Liver (tissue), 9 donors: ENCODE data around the gene LRIT2. TPM values are rescaled to one million over a fixed set of nuclear protein-coding genes. Genes with fewer than 3 reads are reported as not detected.

Experiments
- DNase-seq: peaks from one replicate; pipeline ENCODE4 v3.0.0-alpha.2; 2017; ENCODE audit warnings: low spot score
- H3K27ac ChIP-seq, 2 donors: one replicate each; pipeline ENCODE4 v1.7.0; 2013; ENCODE audit warnings: inconsistent platforms in 2 of 2, low read length in 2 of 2, control low read depth in 1 of 2, low read depth in 1 of 2, mild to moderate bottlenecking in 1 of 2
- H3K27me3 ChIP-seq, 4 donors: one replicate each; pipeline versions ENCODE4 v1.6.1 to v1.7.0; 2013; ENCODE audit warnings: low read length in 3 of 4, inconsistent platforms in 1 of 4, mild to moderate bottlenecking in 1 of 4, moderate library complexity in 1 of 4; ENCODE audit not compliant: control insufficient read depth in 4 of 4, insufficient read depth in 4 of 4
- H3K36me3 ChIP-seq, 4 donors: one replicate each; pipeline versions ENCODE4 v1.6.1 to v1.7.0; 2013; ENCODE audit warnings: low read length in 3 of 4, mild to moderate bottlenecking in 3 of 4, low read depth in 1 of 4, moderate library complexity in 1 of 4; ENCODE audit not compliant: control insufficient read depth in 4 of 4, insufficient read depth in 3 of 4
- H3K4me1 ChIP-seq, 4 donors: one replicate each; pipeline versions ENCODE4 v1.6.1 to v1.7.0; 2013; ENCODE audit warnings: low read length in 3 of 4, mild to moderate bottlenecking in 3 of 4, moderate library complexity in 1 of 4; ENCODE audit not compliant: control insufficient read depth in 4 of 4, insufficient read depth in 4 of 4
- H3K4me3 ChIP-seq, 3 donors: one replicate each; pipeline versions ENCODE4 v1.6.1 to v1.7.0; 2013; ENCODE audit warnings: low read length in 3 of 3, control low read depth in 1 of 3, low read depth in 1 of 3, mild to moderate bottlenecking in 1 of 3
- H3K9ac ChIP-seq, 2 donors: one replicate each; pipeline ENCODE4 v1.7.0; 2013; ENCODE audit warnings: low read length in 2 of 2, mild to moderate bottlenecking in 2 of 2, moderate library complexity in 2 of 2, control low read depth in 1 of 2, low read depth in 1 of 2
- H3K9me3 ChIP-seq, 4 donors: one replicate each; pipeline versions ENCODE4 v1.6.1 to v1.7.0; 2013; ENCODE audit warnings: low read length in 3 of 4; ENCODE audit not compliant: control insufficient read depth in 4 of 4
- ATF3 ChIP-seq: IDR thresholded peaks from 2 replicates; pipeline ENCODE4 v1.6.1; 2016; ENCODE audit warnings: antibody characterized with exemption
- CTCF ChIP-seq: fragments of 150-350 bp; IDR thresholded peaks from 2 replicates; pipeline ENCODE4 v1.5.1; 2017; ENCODE audit warnings: improper control_type of control experiment, low read depth, low read length; ENCODE audit not compliant: missing input control
- EGR1 ChIP-seq, 2 donors: IDR thresholded peaks; 2 replicates each; pipeline ENCODE4 v1.6.1; 2016 to 2018; ENCODE audit warnings: antibody characterized with exemption in 2 of 2, low read depth in 2 of 2
- FOXA1 ChIP-seq: IDR thresholded peaks from 2 replicates; pipeline ENCODE4 v1.6.1; 2016; ENCODE audit warnings: antibody characterized with exemption
- FOXA2 ChIP-seq: IDR thresholded peaks from 2 replicates; pipeline ENCODE4 v1.6.1; 2016; ENCODE audit warnings: antibody characterized with exemption
- GABPA ChIP-seq, 2 donors: IDR thresholded peaks in 1 of 2; conservative IDR thresholded peaks in 1 of 2; 2 replicates each; pipeline ENCODE4 v1.6.1; 2016; ENCODE audit warnings: antibody characterized with exemption in 2 of 2, mild to moderate bottlenecking in 1 of 2, moderate library complexity in 1 of 2
- HNF4A ChIP-seq, 2 donors: conservative IDR thresholded peaks; 2 replicates each; pipeline ENCODE4 v1.6.1; 2016; ENCODE audit warnings: antibody characterized with exemption in 2 of 2, mild to moderate bottlenecking in 2 of 2
- HNF4G ChIP-seq: IDR thresholded peaks from 2 replicates; pipeline ENCODE4 v1.6.1; 2016; ENCODE audit warnings: antibody characterized with exemption
- JUND ChIP-seq, 2 donors: IDR thresholded peaks; 2 replicates each; pipeline ENCODE4 v1.6.1; 2016; ENCODE audit warnings: antibody characterized with exemption in 2 of 2
- MAX ChIP-seq: IDR thresholded peaks from 2 replicates; pipeline ENCODE4 v1.6.1; 2016; ENCODE audit warnings: antibody characterized with exemption
- RAD21 ChIP-seq, 2 donors: IDR thresholded peaks; 2 replicates each; pipeline ENCODE4 v1.6.1; 2016; ENCODE audit warnings: antibody characterized with exemption in 2 of 2, mild to moderate bottlenecking in 2 of 2
- REST ChIP-seq: IDR thresholded peaks from 2 replicates; pipeline ENCODE4 v1.6.1; 2016; ENCODE audit warnings: antibody characterized with exemption, mild to moderate bottlenecking
- RXRA ChIP-seq, 2 donors: IDR thresholded peaks; 2 replicates each; pipeline ENCODE4 v1.6.1; 2017 to 2018; ENCODE audit warnings: antibody characterized with exemption in 2 of 2, mild to moderate bottlenecking in 1 of 2
- SP1 ChIP-seq: IDR thresholded peaks from 2 replicates; pipeline ENCODE4 v1.6.1; 2018; ENCODE audit warnings: antibody characterized with exemption, mild to moderate bottlenecking
- TAF1 ChIP-seq: conservative IDR thresholded peaks from 2 replicates; pipeline ENCODE4 v1.6.1; 2016; ENCODE audit warnings: antibody characterized with exemption, mild to moderate bottlenecking
- ZBTB33 ChIP-seq: IDR thresholded peaks from 2 replicates; pipeline ENCODE4 v1.6.1; 2016; ENCODE audit warnings: antibody characterized with exemption
- WGBS: extraction: QIAGEN DNeasy Blood & Tissue Kit; methylation state at CpG from one replicate; pipeline ENCODE4 v1.1.7; 2013; 5-methylcytosine and 5-hydroxymethylcytosine counted together
- polyA plus RNA-seq, 2 donors: library from polyadenylated mRNA; stranded (reverse) in 1 of 2; unstranded in 1 of 2; fragments of 200-250 nt in 1 of 2; fragments of >200 nt in 1 of 2; fragmentation: Nextera tagmentation in 1 of 2; extraction: Ambion mirVana in 1 of 2; gene quantifications; one replicate each; pipeline versions ENCODE4 v1.2.1 to v1.2.3, GENCODE V29; 2013 to 2015
- total RNA-seq, 2 donors: library from RNA; depleted of rRNA; stranded (reverse); fragments of >200 nt; gene quantifications; one replicate each; pipeline ENCODE4 v1.2.3, GENCODE V29; 2014
- donor health status: healthy.
- donor health status: healthy.
- donor health status: healthy.
- donor health status: healthy.
- donor health status: healthy.

LRIT2 gene
- total and polyA plus RNA-seq, 4 donors = not detected

- WGBS = 73% methylated on average over 12 of the region's 12 CpGs
- no peak overlapping the region for H3K9ac ChIP-seq
- no peaks in the 10 kb centered on the region for H3K36me3 ChIP-seq
- no peaks in the 10 kb centered on the region for H3K9me3 ChIP-seq
- DNase-seq = no peak
- H3K4me1 ChIP-seq = no peaks in the 10 kb centered on the region
- no peak for TF ChIP-seq EGR1 (IDR thresholded peaks at IDR 0.05; ENCODE audit: low read depth in 2 of 2)
- TF ChIP-seq TAF1 = no peak
- no peak for TF ChIP-seq FOXA1
- TF ChIP-seq GABPA (IDR thresholded peaks at IDR 0.05 in 1 of 2, conservative IDR thresholded peaks at IDR 0.05 in 1 of 2) = no peak
- no peak for TF ChIP-seq RAD21 (IDR thresholded peaks at IDR 0.05)
- no peak for TF ChIP-seq JUND (IDR thresholded peaks at IDR 0.05)
- TF ChIP-seq HNF4A (conservative IDR thresholded peaks at IDR 0.05) = no peak
- TF ChIP-seq RXRA (IDR thresholded peaks at IDR 0.05) = no peak
- TF ChIP-seq SP1 = no peak
- no peak for TF ChIP-seq ATF3
- no peak for TF ChIP-seq HNF4G
- TF ChIP-seq REST = no peak
- TF ChIP-seq FOXA2 = no peak
- no peak for TF ChIP-seq CTCF
- TF ChIP-seq MAX = no peak
- no peak for TF ChIP-seq ZBTB33
- no peaks in the 10 kb centered on the region for H3K27me3 ChIP-seq
- no peak overlapping the region for H3K27ac ChIP-seq
- no peak overlapping the region for H3K4me3 ChIP-seq
These were observed 46.2 kb downstream of the LRIT2 start for GRCh38 chr10:84179059-84179710.
